ENCODE results near the gene MLLT3.

MLLT3 gene

GRCh38 chr9:20303996-20304395 is 318.3 kb downstream of the MLLT3 start:
- DNase-seq (ENCODE audit: low read depth in 2 of 2), result no peak

DNA sequence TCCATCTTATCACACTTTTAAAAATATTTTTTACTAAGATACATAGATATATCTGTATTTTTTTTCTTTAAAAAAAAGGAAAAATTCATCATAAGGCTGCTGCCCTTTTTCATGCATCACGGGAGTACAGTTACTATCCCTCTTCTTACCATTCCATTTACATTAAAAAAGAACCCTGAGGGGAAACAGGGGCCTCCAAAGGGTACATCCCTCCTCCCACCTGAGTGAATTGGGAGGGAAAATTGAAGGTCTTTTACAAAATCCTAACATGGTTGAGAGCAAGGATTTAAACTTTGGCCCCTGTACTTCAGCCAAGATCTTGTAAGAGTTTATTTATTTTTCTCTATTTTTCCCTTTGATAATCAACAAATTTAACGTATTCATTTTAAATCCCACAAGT is 319.2 kb downstream of the MLLT3 start:
- DNase-seq (ENCODE audit: low read depth in 2 of 2), result no peak

DNA sequence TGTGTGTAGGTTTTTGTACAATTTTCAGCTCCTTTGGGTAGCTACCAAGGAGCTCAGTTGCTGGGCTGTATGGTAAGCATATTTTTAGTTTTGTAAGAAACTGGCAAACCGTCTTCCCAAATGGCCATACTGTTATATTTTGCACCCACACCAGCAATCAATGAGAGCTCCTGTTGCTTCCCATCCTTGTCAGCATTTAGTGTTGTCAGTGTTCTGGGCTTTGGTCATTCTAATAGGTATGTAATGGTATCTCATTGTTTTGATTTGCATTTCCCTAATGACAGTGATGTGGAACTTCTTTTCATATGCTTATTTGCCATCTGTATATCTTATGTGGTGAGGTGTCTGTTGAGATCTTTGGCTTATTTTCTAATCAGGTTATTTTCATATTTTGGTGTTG is 320.1 kb downstream of the MLLT3 start:
- DNase-seq (ENCODE audit: low read depth in 2 of 2), result no peak

- DNase-seq (ENCODE audit: low read depth in 2 of 2), result no peak
These were observed 321.7 kb downstream of the MLLT3 start for GRCh38 chr9:20300430-20301115.

GRCh38 chr9:20297646-20298084 is 324.6 kb downstream of the MLLT3 start:
- DNase-seq (ENCODE audit: low read depth in 2 of 2), result no peak

DNA sequence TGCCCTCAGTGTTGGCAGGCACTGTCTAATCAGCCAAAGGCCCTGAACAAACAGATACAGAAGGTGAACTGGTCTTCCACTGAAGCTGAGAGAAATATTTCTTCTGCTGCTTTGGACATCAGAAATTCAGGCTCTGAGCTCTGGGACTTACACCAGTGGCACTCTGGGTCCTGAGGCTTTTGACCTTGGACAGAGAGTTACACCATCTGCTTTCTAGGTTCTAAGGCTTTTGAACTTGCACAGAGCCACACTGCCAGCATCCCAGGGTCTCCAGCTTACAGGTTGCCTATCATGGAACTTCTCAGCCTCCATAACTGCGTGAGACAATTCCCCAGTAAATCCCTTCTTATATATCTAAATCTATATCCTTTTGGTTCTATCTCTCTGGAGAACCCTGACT is 326.7 kb downstream of the MLLT3 start:
- DNase-seq (ENCODE audit: low read depth in 2 of 2), result no peak

DNA sequence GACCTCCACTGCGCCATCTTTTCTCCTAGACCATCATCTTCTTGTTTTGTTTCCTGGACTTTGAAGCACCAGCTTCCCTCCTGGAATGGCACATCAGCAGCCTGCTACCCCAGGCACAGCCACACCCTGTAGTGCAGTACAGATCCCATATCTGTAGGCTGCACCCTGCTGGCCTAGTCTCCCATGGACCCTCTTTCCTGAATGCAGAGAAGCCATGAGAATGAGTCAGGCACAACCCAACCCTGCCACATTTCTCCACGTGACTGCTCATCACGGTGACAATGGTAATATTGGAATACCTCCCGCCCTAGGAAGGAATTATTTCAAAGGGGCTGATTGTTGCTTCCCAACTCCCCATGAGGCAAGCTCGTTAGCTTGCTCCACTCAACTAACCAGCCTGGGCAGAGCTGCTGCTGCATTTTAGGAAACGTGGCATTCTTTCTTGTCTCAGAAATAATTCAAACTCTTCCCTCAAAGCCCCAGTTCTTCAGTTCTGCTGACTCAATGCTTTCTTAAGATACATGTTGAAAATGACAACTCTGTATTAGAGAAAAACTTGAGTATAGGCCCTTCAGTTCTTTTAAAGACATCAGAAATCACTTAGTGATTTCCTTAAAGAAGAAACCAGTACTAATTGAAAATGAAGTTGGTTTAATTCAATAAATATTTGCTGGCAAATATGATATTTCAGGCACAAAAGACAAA is 328.1 kb downstream of the MLLT3 start:
- no peak for DNase-seq (ENCODE audit: low read depth in 2 of 2)

DNA sequence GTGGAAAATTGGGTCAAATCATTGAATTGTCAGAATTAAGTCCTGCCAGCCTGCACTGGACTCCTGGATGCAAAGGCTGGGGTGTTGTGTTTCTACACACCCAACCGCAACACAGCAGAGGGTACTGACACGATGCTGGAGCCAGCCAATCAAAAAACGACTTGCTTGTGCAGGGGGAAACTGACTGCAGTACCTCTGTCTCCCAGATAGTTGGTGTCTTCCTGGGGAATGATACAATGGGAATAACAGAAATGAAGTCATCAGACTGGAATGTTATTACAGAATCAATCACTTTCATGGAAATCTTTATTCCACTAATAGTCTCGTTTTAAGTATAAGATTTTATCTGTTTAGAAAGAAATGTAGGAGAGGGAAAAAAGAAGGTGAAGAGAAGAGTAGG is 330.3 kb downstream of the MLLT3 start:
- no peak for DNase-seq (ENCODE audit: low read depth in 2 of 2)
